A673 (cell line): ENCODE data around the gene LRBA.

Experiments used
- CTCF ChIP-seq: fragments of 300-800, 200-600 bp; sonication (generic); conservative IDR thresholded peaks from 2 replicates; pipeline ENCODE4 v1.5.1; 2017; ENCODE audit warnings: low read depth, mild to moderate bottlenecking, antibody characterized with exemption, low read length, moderate library complexity, mixed read lengths
- EZH2 ChIP-seq: fragments of 200-600 bp; sonication (generic); IDR thresholded peaks from 2 replicates; pipeline ENCODE4 v1.6.1; 2017; ENCODE audit warnings: borderline replicate concordance, low read depth, mild to moderate bottlenecking, mixed read lengths, antibody characterized with exemption, low read length; ENCODE audit not compliant: poor library complexity, severe bottlenecking

GRCh38 chr4:150896497-150896896 is 118.6 kb downstream of the LRBA start:
- no peak for TF ChIP-seq CTCF
- no peak for TF ChIP-seq EZH2
